Stimulated activated naive CD4-positive, alpha-beta T cell treated with Interleukin-2 at 50 U/mL for 16 hours (primary cell): Measurements from ENCODE around the gene RRP1.
"Not testable (repeated sequence)": the region's sequence is repeated elsewhere in the genome, so short reads cannot be mapped to it uniquely, and the experiment has no call there.

Experiments
- DNase-seq: peaks from one replicate; lab custom pipeline; 2025; lab: John Stamatoyannopoulos, UW

RRP1 gene

GRCh38 chr21:43836616-43837015 is 47.2 kb downstream of the RRP1 start:
- DNase-seq = no peak

- DNase-seq = no peak
Observed at GRCh38 chr21:43840259-43840658, 50.9 kb downstream of the RRP1 start.

- no peak for DNase-seq
Observed at GRCh38 chr21:43842742-43843141, 53.4 kb downstream of the RRP1 start.

GRCh38 chr21:43844906-43845305 is 55.5 kb downstream of the RRP1 start:
- not testable (repeated sequence) for DNase-seq

GRCh38 chr21:43845386-43845785 is 56.0 kb downstream of the RRP1 start:
- DNase-seq = no peak

GRCh38 chr21:43846430-43846829 is 57.1 kb downstream of the RRP1 start:
- no peak for DNase-seq

- DNase-seq = no peak
Observed at GRCh38 chr21:43847301-43847700, 57.9 kb downstream of the RRP1 start.

- DNase-seq = no peak
Observed at GRCh38 chr21:43848771-43849170, 59.4 kb downstream of the RRP1 start.

- DNase-seq = no peak
Observed at GRCh38 chr21:43849532-43850299, 60.3 kb downstream of the RRP1 start.

- no peak for DNase-seq
Observed at GRCh38 chr21:43850728-43851295, 61.4 kb downstream of the RRP1 start.

GRCh38 chr21:43851593-43851992 is 62.2 kb downstream of the RRP1 start:
- no peak for DNase-seq

GRCh38 chr21:43853851-43854772 is 64.7 kb downstream of the RRP1 start:
- DNase-seq = no peak
